H7 (cell line): ENCODE results near the gene ADSS1. TPM values are rescaled to one million over a fixed set of nuclear protein-coding genes. Genes with fewer than 3 reads are reported as not detected.
"Not testable (repeated sequence)": the region's sequence is repeated elsewhere in the genome, so short reads cannot be mapped to it uniquely, and the experiment has no call there.

Source experiments
- DNase-seq: peaks from one replicate; pipeline ENCODE4 v3.0.0; 2012
- H3K27me3 ChIP-seq: 2 replicates; pipeline ENCODE4 v1.6.0; 2011; ENCODE audit warnings: mild to moderate bottlenecking, low read length; ENCODE audit not compliant: control insufficient read depth, insufficient read depth
- H3K36me3 ChIP-seq: replicated peaks from 2 replicates; pipeline ENCODE4 v1.5.1; 2011; ENCODE audit warnings: low read length; ENCODE audit not compliant: control insufficient read depth, insufficient read depth
- H3K4me3 ChIP-seq: 2 replicates; pipeline ENCODE4 v1.5.1; 2011; ENCODE audit warnings: low read depth, mild to moderate bottlenecking, control low read depth, low read length, moderate library complexity; ENCODE audit not compliant: insufficient read depth
- total RNA-seq: library from RNA; depleted of rRNA; stranded (reverse); fragments of >200 nt; shearing (Covaris generic); gene quantifications from 2 replicates; pipeline ENCODE4 v1.2.3, GENCODE V29; 2014

ADSS1 gene
- total RNA-seq, 1 experiment from 2014 or later = 10.3 TPM

- Histone ChIP-seq H3K36me3 (no peaks in the 10 kb centered on the region), H3K27me3 (0 out of 2 replicates have a peak, but pooled peaks cover 2% of the 10 kb centered on the region), H3K4me3 (peak overlapping the region; percentile 79)
- peak; percentile 93 for DNase-seq
These were observed 1.1 kb downstream of the ADSS1 start for GRCh38 chr14:104724981-104725771.

GRCh38 chr14:104725772-104726548 lies 1.9 kb downstream of the ADSS1 start:
- no peak overlapping the region for H3K4me3 ChIP-seq
- H3K36me3 ChIP-seq = no peaks in the 10 kb centered on the region
- no peak for DNase-seq
- H3K27me3 ChIP-seq = 0 out of 2 replicates have a peak, but pooled peaks cover 2% of the 10 kb centered on the region

DNA sequence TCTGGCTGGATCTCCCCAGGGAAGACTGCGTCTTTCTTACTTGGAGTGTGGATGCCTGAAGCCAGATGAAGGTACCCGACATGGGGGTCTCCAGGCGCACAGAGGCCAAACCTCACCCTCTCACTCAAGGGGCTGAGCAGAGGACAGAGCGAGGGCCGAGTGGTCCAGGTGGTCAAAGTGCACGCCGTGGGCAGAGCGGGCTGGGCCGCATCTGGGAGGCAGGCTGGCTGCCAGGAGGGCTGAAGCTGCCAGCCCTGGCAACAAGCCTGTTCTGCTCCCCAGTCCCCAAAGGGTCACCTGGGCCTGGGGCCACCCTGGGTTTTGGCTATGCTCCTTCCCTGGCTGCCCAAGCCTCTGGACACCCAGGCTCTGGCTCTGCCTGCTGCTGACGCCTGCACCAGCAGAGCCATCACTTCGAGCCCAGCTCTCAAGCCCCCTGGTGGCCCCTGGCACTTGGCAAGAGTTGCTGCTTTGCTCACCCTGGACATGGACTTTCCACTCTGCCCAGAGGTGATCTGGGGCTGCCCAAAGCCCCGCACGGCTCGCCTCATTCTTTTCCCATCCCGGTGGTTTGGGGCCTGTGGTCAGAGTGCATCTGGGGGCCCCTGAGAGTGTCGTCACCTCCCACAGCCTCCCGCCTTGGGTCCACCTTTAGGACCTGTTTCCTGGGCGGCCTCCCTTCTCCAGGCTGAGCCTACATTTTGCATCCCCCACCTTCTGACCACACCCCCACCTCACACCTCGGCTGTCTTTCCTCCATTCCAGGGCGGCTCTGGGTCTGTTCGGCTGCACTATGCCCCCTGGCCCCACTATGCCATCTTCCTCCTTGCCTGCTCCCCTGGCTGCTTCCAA lies 2.8 kb downstream of the ADSS1 start:
- H3K27me3 ChIP-seq = 0 out of 2 replicates have a peak, but pooled peaks cover 2% of the 10 kb centered on the region
- no peak for DNase-seq
- no peak overlapping the region for H3K4me3 ChIP-seq
- H3K36me3 ChIP-seq = no peaks in the 10 kb centered on the region

- no peak for DNase-seq
- Histone ChIP-seq H3K27me3 (0 out of 2 replicates have a peak, but pooled peaks cover 2% of the 10 kb centered on the region), H3K36me3 (no peaks in the 10 kb centered on the region), H3K4me3 (no peak overlapping the region)
These were observed 4.6 kb downstream of the ADSS1 start for GRCh38 chr14:104728631-104729030.

DNA sequence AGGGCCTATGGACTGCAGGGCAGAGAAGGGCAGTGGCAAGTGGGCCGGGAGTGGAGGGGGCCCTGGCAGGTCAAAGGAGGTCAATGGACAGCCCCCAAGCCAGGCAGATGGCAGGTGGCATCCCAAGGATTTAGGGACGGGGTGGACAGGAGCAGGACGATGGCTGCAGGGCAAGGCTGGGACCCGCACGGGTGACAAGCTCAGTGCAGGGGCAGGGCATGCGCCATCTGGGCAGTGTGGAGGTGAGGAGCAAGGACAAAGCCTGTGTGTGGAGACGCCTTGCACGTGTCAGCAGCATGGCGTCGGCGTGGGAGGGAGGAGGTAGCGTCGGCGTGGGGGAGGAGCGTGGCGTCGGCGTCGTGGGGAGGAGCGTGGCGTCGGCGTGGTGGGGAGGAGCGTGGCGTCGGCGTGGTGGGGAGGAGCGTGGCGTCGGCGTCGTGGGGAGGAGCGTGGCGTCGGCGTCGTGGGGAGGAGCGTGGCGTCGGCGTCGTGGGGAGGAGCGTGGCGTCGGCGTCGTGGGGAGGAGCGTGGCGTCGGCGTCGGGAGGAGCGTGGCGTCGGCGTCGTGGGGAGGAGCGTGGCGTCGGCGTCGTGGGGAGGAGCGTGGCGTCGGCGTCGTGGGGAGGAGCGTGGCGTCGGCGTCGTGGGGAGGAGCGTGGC lies 5.3 kb downstream of the ADSS1 start:
- not testable (repeated sequence) for H3K27me3 ChIP-seq, DNase-seq, H3K36me3 ChIP-seq, H3K4me3 ChIP-seq

GRCh38 chr14:104729835-104730181 lies 5.8 kb downstream of the ADSS1 start:
- DNase-seq = no peak
- Histone ChIP-seq H3K4me3 (no peak overlapping the region), H3K27me3 (no peaks in the 10 kb centered on the region), H3K36me3 (no peaks in the 10 kb centered on the region)

DNA sequence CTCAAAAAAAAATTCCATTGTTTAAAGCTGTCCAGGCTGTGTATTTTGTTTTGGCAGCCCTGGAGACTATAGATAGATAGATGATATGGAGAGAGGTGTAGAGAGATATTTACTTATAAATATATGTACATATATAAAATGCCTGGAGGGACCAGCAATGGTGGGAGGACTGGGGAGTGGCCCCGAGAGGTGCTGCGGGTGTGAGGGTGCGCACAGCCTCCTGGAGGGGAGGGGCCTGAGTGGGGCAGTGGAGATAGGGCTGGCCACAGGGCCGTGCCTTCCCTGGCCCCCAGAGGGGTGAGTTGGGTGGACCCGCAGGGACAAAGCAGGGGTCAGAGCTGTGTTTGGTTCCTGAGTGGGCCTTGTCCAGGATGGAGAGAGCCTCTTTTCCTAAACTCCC lies 6.5 kb downstream of the ADSS1 start:
- no peaks in the 10 kb centered on the region for H3K36me3 ChIP-seq
- H3K4me3 ChIP-seq = no peak overlapping the region
- H3K27me3 ChIP-seq = no peaks in the 10 kb centered on the region
- no peak for DNase-seq

- H3K36me3 ChIP-seq = no peaks in the 10 kb centered on the region
- H3K27me3 ChIP-seq = no peaks in the 10 kb centered on the region
- DNase-seq = peak; percentile 94
- no peak overlapping the region for H3K4me3 ChIP-seq
These were observed 7.6 kb downstream of the ADSS1 start for GRCh38 chr14:104731320-104732294.

DNA sequence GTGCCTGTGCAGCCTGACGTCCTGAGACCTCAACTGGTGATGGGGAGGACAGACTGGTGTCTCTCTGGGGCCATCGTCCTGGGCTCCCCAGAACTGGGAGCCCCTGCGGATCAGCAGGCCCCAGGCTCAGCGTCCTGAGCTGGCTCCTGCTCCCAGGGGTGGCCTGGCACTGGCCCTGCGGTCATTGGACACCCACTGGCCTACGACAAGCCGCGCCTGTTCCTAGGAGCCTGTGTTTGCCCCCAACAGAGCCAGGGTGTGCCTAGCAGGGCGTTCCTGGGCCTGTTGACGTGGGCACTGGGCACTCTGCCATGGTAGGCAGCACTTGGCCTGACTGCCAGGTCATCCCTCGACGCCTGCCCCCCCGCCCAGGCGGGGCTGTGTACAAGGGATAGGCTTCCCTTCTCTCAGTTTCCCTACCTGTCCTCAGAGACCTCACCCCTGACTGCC lies 8.4 kb downstream of the ADSS1 start:
- Histone ChIP-seq H3K4me3 (no peak overlapping the region), H3K36me3 (no peaks in the 10 kb centered on the region), H3K27me3 (no peaks in the 10 kb centered on the region)
- DNase-seq = no peak

GRCh38 chr14:104732931-104733681 lies 9.1 kb downstream of the ADSS1 start:
- H3K4me3 ChIP-seq = no peak overlapping the region
- peak; percentile 63 for DNase-seq
- H3K36me3 ChIP-seq = no peaks in the 10 kb centered on the region
- no peaks in the 10 kb centered on the region for H3K27me3 ChIP-seq

GRCh38 chr14:104734051-104734587 lies 10.1 kb downstream of the ADSS1 start:
- peak; percentile 54 for DNase-seq
- H3K36me3 ChIP-seq = no peaks in the 10 kb centered on the region
- no peaks in the 10 kb centered on the region for H3K27me3 ChIP-seq
- H3K4me3 ChIP-seq = no peak overlapping the region

GRCh38 chr14:104734601-104734990 lies 10.6 kb downstream of the ADSS1 start:
- H3K27me3 ChIP-seq = no peaks in the 10 kb centered on the region
- H3K4me3 ChIP-seq = no peak overlapping the region
- H3K36me3 ChIP-seq = no peaks in the 10 kb centered on the region
- no peak for DNase-seq
